NCI-H2029 (cell line): ENCODE measurements around the gene SLC9A5.

ENCODE experiments used
- DNase-seq: peaks from one replicate; lab custom pipeline; 2025; lab: John Stamatoyannopoulos, UW

Gene SLC9A5

DNA sequence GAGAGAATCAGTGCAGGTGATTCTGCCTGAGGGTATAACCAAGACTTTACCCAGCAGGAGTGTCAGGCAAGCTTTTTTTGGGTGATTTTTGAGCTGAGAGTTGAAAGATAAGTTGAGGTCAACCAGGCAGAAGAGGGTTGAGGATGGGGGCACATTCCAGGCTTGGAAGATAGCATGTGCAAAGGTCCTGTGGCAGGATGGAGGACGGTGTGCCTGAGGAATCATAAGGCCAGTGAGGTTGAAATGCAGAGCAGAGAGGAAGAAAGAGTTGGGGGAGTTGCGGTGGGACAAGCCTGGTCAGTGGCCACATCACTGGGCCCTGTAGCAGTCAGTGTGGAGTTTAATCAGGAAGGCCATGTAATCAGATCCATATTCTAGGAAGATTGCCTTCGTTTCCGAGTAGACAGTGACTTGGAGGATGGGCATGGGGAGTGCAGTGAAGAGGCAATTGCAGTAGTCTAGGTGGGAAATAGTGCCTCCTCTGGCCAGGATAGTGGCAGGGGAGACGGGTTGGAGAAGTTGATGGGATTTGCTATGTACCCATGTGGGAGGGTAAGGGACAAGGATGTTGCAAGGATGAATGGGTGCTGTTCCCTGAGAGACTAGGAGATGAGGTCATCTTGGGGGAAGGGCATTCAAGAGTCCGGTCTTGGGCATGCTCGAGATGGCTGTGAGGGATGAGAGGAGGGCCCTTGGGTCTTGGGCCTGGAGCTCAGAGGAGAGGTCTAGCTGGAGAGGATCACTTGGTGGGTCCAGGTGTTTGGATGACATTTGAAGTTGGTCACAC is 34.5 kb downstream of the SLC9A5 start:
- no peak for DNase-seq

DNA sequence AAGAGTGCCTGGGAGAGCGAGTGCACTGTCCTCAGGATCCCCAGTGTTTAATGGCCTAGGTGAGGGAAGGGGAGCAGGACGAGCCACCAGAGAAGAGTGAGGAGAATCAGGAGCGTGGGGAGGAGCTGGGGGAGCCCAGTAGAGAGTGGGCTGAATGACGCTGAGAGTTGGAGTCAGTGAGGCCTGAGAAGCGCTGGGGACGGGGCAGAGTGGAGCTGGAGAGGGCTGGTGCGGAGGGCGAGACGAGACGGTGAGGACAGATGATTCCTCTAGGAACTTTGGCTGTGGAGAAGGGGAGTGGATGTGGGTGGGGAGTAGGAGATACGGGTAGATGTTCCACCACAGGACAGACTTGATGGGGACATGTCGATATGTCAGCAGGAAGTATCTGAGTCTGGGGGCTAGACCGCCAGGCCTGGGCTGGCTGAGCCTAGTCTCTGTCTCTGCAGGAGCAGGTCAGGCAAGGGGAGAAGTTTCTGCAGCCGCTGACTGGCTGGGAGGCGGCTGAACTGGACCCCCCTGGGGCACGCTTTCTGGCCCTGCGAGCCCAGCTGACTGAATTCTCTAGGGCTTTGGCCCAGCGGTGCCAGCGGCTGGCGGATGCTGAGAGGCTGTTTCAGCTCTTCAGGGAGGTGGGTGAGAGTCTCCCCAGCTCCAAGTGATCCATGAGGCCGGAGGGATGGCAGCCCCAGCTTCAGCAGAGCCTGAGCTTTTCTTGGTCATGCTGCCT is 35.2 kb downstream of the SLC9A5 start:
- no peak for DNase-seq

DNA sequence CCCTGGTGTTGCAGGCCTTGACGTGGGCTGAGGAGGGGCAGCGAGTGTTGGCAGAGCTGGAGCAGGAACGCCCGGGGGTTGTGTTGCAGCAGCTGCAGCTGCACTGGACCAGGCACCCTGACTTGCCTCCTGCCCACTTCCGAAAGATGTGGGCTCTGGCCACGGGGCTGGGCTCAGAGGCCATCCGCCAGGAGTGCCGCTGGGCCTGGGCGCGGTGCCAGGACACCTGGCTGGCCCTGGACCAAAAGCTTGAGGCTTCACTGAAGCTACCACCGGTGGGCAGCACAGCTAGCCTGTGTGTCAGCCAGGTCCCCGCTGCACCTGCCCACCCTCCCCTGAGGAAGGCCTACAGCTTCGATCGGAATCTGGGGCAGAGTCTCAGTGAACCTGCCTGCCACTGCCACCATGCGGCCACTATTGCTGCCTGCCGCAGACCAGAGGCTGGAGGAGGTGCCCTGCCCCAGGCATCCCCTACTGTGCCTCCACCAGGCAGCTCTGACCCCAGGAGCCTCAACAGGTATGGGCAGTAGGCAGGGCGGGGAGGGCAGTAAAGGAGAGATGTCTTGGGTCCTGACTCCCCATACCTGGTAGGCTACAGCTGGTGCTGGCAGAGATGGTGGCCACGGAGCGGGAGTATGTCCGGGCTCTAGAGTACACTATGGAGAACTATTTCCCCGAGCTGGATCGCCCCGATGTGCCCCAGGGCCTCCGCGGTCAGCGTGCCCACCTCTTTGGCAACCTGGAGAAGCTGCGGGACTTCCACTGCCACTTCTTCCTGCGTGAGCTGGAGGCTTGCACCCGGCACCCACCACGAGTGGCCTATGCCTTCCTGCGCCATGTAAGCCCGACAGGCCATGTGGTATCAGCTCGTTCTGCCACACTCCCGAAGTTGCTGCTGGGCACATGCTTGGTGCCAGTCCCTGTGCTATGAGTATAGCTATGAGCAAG is 36.2 kb downstream of the SLC9A5 start:
- peak; percentile 70 for DNase-seq

DNA sequence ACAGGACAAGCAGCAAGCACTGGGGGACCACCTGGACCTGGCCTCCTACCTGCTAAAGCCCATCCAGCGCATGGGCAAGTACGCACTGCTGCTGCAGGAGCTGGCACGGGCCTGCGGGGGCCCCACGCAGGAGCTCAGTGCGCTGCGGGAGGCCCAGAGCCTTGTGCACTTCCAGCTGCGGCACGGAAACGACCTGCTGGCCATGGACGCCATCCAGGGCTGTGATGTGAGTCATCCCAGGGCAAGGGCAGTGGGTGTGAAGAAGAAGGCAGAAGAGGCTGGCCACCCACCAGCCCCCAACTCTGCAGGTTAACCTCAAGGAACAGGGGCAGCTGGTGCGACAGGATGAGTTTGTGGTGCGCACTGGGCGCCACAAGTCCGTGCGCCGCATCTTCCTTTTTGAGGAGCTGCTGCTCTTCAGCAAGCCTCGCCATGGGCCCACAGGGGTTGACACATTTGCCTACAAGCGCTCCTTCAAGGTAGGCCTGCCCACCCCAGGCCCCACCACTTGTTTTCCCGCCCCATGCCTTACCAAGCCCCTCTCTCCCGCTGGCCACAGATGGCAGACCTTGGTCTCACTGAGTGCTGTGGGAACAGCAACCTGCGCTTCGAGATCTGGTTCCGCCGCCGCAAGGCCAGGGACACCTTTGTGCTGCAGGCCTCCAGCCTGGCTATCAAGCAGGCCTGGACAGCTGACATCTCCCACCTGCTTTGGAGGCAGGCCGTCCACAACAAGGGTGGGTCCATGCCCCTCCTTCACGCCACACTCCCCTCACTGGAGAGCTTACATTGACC is 37.9 kb downstream of the SLC9A5 start:
- DNase-seq, result no peak

DNA sequence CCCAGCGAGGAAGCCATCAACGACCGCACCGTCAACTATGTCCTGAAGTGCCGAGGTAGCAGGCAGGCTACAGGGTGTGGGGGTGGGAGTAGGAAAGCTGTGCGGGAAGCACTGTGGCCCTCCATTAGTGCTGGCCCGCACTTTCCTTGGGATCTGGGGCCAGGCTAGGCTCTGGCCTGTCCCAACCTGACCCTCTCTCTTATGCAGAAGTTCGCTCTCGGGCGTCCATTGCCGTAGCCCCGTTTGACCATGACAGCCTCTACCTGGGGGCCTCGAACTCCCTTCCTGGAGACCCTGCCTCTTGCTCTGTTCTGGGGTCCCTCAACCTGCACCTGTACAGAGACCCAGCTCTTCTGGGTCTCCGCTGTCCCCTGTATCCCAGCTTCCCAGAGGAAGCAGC is 39.2 kb downstream of the SLC9A5 start:
- no peak for DNase-seq

DNA sequence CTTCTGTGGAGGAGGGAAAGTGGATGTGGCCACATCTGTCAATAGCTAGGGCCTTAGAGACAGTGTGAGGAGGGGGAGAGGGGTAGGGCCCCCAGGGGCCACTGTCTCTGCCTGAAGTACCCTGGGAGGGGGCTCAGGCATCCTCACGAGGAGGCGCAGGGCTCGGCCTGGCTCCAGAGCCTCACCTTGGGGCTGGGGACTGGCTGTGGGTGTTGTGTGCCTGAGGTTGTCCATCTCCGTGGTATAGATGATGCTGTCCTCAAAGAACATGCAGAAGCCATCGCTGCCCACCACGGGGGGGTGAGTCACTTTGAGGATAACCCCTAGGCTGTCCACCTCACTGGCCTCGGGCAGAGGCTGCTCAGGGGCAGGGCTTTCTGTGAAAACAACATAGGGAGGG is 42.7 kb downstream of the SLC9A5 start:
- DNase-seq, result no peak

DNA sequence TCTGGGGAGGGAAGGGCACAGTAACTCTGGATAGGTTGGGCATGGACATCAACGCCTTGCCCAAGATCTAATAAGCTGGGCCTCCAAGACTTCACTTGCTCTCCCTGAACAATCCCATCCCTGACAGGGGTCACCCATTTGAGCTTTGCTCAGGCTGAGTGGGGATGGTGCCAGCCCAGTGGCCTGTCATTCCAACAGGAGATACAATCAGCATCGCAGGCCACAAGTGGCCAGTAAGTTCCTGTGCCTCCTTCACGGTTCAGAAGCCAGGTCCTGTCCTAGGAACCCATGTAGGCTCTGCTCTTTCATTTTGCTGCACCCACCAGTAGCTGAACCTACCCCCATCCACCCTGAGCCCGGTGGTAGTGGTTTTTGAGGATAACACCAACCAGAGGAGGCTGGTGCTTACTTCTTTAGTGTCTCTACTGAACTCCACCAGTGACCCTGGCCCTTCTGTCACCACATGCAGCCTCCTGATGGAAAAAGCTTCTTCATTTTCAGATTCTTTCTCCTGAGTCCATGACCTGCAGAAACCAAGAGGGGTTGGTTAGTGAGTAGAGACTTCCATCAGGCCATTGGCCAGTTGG is 45.5 kb downstream of the SLC9A5 start:
- no peak for DNase-seq

DNA sequence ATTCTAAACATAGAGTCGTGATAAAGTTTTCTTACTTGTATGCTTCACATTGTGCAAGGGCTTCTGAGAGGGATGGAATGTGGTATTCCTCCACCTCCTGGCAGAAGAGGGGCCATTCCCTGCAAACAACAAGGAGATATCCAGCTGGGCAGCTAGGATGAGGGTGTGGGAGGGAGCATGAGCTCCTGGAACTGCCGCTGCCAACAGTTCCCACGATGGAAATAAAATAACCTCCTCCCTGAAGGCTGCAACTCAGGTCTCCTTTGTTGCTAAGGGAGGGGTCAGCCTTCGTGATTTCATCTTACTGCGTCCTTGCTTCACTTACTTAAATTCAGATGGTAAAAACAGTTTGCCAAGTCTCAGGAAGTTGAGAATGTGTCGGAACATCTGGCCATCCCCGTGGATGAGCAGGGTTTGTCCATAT is 46.2 kb downstream of the SLC9A5 start:
- DNase-seq, result no peak

DNA sequence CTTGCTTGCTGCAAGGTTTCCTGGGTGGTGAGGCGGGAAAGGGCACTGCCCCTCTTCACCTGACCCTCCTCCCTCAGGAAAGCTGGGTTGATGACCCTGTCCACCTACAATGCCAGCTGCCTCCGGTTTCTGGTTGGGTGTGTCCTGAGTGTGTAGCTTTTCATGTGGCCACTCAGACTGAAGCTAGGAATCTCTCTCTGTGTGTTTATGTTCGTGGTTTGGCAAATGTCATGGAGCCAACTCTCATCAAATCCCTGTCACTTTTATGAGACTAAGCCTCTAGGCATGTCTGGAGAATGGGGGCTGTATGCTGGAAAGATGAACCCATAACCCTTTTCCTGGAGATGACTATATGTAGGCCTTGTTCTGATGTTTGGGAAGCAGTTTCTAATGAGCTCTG is 47.6 kb downstream of the SLC9A5 start:
- no peak for DNase-seq

DNA sequence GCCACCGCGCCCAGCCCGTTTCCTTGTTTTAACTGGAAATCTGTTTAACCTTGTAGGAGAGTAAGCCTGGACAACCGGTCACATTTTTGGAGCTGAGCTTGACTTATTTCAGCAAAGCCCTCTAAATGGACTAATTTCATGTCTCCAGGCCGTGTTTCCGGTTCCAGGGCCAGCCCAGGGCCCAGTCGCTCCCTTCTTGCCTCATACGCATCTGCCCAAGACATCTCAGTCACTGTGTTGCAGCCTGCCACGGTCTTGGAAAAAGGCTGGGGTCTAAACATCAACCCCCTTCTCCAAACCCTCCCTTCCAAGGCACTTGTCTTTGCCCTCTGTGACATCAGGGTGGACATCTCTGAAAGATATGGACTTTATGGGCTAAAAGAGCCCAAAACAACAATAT is 49.5 kb downstream of the SLC9A5 start:
- DNase-seq, result no peak

DNA sequence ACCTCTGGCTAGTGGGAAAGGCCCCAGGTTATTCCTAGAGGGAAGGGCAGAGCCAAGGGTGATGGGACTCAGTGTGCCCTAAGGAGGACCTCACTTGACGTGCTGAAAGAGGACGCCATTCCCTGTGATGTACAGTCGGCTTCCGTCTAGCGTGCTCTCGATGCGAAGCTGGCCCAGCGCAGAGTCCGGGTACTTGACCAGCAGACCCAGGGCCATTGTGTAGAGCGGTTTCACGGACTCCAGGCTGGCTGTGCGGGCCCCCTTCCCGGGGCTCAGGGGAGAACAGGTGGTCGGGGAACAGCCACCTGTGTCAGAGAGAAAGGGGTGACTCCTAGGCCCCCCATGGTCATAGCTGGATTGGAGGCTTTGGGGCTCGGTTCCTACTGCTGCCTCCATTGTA is 50.5 kb downstream of the SLC9A5 start:
- no peak for DNase-seq

DNA sequence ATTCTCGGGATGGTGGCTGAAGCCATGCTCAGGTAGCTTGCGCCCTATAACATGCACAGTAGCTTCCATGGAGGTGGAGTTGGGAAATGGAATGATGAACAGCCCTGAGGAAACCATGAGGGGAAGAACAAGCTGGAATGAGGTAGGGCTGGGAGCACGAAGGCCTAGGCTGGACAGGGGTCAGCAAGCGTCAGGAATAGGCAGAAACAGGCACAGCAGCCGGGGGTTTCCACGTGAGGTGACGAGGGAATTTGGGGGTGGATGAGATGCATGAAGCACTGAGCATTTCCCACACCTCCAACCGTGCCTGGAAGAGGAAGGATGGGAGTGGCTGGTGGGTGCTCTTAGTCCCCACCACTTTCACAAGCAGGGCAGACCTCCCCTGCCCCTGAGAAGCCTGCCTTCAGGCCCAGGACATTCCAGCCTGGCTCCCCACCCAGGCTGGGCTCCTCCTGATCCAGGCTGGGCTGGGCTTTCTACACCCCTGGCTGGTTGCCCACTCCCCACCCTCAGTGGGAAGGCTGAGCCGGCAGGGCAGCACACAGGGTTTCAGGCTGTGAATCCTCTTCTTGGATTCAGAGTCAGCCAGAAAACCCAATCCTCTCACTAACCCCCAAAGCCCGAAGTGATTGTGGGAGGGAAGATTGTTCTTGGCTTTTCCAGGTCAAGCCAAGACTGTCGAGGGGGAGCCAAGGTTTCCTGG is 52.5 kb downstream of the SLC9A5 start:
- DNase-seq, result no peak

DNA sequence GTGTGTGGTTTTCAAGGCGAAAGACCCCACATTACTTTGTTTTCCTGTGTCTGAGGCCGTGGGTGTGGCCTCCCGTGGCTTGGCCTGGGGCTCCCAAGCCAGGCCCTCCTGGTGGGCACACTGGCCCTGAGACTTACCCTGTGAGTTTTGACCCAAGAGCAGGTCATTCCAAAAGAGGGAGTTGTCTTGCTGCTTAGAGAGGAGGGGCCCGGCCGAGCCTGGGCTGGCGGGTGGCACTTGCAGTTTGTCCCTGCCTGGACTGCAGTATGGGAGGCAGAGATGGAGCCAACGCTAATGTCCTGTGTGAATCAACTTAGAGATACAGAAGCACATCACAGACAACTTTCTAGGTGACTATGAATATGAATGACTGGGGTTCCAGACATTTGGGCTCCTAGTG is 53.3 kb downstream of the SLC9A5 start:
- DNase-seq, result no peak

DNA sequence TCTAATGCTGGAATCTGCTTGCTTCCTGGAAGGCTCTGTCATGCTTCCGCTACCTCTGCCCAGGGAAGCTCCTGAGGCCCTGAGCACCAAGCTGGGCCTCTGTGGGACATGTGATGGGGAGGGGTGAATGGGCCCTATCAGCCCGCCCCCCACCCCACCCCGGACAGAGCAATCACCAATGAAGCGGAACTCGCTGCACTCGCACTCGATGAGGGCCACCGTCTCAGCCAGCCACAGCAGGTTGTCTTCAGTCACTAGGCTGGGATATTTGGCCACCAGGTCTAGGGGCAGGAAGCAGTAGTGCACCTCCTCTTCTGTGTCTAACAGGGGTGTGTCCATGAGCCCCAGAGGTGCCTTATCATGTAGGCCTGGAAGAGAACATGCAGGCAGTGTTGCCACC is 54.2 kb downstream of the SLC9A5 start:
- no peak for DNase-seq

DNA sequence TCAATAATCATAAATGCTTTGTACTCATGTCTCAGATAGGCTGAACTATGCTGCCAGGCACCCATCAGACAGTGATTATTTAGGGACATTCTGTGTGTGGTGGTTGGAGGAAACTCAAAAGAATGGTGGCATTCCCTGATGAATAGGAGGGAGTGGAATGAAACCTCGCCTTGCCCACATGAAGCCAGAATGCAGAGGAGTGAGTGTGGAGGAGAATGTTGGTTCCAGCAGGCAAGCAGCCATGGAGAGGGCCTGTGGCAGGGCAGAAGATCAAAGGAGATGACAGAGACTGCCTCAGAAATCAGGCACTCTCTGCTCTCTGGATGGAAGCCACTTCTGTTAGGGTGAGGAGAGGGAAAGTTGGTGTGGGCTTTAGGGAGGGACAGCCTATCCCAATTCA is 55.2 kb downstream of the SLC9A5 start:
- no peak for DNase-seq

DNA sequence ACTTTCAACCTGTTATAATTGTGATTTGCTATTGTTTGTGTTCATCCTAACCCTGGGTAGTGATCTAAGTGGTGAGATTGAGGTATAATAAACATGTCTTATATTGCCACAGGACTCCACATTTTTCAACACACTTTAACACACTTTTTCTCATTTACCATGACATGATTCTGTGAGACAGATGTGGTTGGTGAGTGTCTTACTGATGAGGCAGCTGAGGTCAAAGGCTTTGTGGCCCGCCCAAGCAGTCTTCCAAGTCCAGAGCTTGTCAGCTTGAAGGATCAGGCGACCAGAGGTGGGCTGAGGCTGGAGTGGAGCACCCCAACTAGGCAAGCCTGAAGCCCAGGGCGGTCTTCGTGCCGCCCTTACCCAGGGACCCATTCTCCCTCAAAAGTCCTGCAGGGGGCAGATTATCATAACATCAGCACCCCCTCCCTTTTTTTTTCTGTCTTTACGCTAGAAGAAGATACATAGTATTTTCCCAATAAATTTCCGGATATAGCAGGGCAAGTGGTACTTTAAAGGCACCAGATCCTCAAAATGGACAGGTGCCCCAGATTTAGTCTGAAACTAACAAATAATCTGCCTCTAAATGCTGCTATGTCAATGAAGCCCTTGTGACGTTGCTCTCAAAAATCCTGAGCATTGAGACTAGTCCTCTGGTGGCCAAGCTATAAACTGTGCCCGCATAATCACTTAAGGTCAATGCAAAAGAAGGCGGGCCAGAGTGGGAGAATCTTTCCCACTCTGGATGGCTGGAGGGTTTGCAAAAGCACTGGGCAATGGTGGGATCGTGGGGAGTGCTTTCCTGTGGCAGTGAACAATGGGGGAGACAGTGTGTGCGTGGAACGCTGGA is 56.7 kb downstream of the SLC9A5 start:
- no peak for DNase-seq

DNA sequence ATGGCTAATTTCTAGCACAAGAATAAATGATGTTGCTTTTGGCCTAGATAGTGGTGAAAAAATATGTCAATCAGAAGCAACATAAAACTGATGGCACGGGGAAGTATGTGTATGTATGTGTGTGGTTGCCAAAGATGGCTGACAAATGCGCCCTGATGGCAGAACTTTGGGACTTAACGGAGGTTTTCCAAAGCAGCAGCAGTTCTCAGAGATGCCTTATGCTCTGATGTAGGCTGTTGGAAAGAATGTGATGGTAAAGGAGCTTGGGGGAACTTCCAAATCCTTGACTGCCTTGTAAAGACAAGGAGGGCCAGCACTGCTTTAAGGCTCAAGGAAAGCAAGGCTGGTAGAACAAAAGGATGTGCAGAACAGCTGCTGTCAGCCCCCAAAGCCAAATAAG is 61.8 kb downstream of the SLC9A5 start:
- DNase-seq, result no peak

DNA sequence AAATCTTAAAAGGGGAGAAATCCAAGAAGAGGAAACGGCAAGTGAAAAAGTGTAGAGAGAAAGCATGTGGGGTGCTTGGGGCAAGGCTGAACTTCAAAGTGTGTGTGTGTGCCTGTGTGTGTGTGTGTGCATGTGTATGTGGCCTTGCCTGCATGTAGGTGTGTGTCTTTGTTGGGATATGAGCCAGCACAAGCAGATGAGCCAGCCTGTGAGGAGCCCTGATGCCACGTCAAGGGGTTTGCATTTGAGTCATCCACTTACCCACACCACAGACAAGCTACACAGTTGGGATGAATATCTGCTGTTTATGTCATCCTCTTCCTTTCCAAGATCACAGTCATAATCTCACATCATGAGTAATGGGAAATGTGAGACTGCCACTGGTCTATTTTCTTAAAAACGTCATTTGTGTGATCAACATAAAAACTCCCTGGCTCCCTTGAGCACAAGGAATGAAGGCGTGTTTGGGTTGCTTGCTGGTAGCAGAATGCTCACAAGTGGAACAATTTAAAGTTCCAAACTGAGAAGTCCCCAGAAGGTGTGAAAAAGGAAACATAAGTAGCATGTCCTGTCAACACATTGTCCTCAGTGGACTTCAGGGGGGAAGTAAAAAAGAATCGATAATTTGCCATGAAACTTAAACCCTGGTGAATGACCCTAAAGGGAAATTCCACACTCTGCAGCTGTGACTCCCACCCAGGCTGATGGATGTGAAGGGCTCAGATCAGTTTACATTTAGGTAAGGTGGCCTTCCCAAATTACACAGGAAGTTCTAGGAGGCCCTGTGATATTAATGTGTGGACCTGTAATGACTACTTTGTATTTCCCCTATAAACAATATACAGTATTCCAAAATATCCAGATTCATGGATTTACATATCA is 63.1 kb downstream of the SLC9A5 start:
- peak; percentile 68 for DNase-seq

DNA sequence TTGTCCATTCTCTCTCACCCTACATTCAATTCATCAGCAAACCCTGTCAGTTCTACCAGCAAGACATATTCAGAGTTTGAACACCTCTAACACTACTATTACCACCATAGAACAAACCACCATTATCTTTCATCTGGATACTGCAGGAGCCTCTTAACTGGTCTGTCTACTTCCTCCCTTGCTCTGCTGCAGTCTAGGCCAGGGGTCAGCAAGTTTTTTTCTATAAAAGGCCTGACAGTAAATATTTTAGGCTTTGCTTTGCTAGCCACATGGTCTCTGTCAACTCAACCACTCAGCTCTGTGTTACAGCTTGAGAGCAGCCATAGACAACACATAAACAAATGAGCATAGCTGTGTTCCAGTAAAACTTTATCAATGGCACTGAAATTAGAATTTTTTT is 63.9 kb downstream of the SLC9A5 start:
- DNase-seq, result no peak
